H1 (cell line): ENCODE measurements around the gene CD7.

Experiments used
- EP300 ChIP-seq, 2 experiments: IDR thresholded peaks; 1 replicate in 1 of 2; 2 replicates in 1 of 2; pipeline ENCODE4 v1.6.1; 2011 to 2012; ENCODE audit warnings: low read depth in 2 of 2, low read length in 2 of 2, mild to moderate bottlenecking in 2 of 2, borderline replicate concordance in 1 of 2, inconsistent platforms in 1 of 2, moderate library complexity in 1 of 2
- MAX ChIP-seq: IDR thresholded peaks from 2 replicates; pipeline ENCODE4 v1.6.1; 2012; ENCODE audit warnings: inconsistent platforms

- TF ChIP-seq MAX (no peak), EP300 (IDR thresholded peaks at IDR 0.05; ENCODE audit: borderline replicate concordance in 1 of 2, low read depth in 2 of 2, low read length in 2 of 2) (no peak)
Observed at GRCh38 chr17:82344175-82344907, 26.9 kb upstream of the CD7 start.
